PC-3 (cell line): ENCODE measurements around the gene NELFE.

Experiments
- EZH2 ChIP-seq: fragments of 300-600 bp; sonication (generic); IDR thresholded peaks from one replicate; pipeline ENCODE4 v1.6.1; 2017; ENCODE audit warnings: antibody characterized with exemption, mild to moderate bottlenecking, low read length; ENCODE audit not compliant: unreplicated experiment
- EZH2phosphoT487 ChIP-seq: fragments of 300-600 bp; sonication (generic); IDR thresholded peaks from 2 replicates; pipeline ENCODE4 v1.6.1; 2018; ENCODE audit warnings: mild to moderate bottlenecking, antibody characterized with exemption, low read length, borderline replicate concordance
- TF ChIP-seq, protein P1 (sequence below): fragments of 300-600 bp; sonication (generic); conservative IDR thresholded peaks from 2 replicates; pipeline ENCODE4 v1.5.1; 2017; ENCODE audit warnings: antibody characterized with exemption, low read depth, mild to moderate bottlenecking, low read length

DNA sequence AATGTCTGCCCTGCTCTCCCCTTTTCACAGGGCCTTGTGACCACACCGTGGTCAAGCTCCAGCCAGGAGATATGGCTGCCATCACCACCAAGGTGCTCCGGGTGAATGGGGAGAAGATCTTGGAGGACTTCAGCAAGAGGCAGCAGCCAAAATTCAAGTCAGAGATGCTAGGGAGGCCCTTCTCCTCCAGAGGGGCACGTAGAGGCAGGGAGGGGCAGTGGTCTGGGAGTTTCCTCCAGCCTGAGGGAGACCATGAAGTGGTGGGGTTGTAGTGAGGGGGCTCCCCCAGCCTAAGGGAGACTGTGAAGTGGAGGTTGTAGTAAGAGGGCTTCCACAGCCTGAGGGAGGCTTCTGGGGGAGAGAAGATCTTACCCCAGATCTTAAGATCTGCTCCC, 9.2 kb upstream of the NELFE start:
- TF ChIP-seq, protein P1, sequence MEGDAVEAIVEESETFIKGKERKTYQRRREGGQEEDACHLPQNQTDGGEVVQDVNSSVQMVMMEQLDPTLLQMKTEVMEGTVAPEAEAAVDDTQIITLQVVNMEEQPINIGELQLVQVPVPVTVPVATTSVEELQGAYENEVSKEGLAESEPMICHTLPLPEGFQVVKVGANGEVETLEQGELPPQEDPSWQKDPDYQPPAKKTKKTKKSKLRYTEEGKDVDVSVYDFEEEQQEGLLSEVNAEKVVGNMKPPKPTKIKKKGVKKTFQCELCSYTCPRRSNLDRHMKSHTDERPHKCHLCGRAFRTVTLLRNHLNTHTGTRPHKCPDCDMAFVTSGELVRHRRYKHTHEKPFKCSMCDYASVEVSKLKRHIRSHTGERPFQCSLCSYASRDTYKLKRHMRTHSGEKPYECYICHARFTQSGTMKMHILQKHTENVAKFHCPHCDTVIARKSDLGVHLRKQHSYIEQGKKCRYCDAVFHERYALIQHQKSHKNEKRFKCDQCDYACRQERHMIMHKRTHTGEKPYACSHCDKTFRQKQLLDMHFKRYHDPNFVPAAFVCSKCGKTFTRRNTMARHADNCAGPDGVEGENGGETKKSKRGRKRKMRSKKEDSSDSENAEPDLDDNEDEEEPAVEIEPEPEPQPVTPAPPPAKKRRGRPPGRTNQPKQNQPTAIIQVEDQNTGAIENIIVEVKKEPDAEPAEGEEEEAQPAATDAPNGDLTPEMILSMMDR, result no peak
- TF ChIP-seq EZH2 (no peak), EZH2phosphoT487 (no peak)
